K562 (cell line): Measurements from ENCODE around the gene DLAT. TPM values are rescaled to one million over a fixed set of nuclear protein-coding genes. Genes with fewer than 3 reads are reported as not detected.

ENCODE experiments used
- ATAC-seq: fragments of 200-7000 bp; cut with Tn5 transposase; 3 replicates; pipeline ENCODE4 v1.9.1; 2020; ENCODE audit warnings: moderate library complexity
- BruUV-seq: library from RNA; stranded (reverse); fragments of 400-500 nt; replicated peaks from 2 replicates; lab custom pipeline; 2021; lab: Mats Ljungman, UMichigan
- CTCF ChIA-PET: fragments of 300-600 bp; formaldehyde crosslinking; extraction: SDS; loops from one replicate; lab custom pipeline; 2021; ENCODE audit warnings: low intra/inter-chr PET ratio; lab: Yijun Ruan, JAX
- POLR2A ChIA-PET: fragments of 300-600, 350-650 bp; sonication (Branson Sonifier 250); formaldehyde crosslinking; extraction: SDS; loops from one replicate; lab custom pipeline; 2021; ENCODE audit warnings: antibody characterized with exemption, inconsistent platforms; lab: Yijun Ruan, JAX
- DNase-seq, 4 experiments: peaks; one replicate each; pipeline versions ENCODE4 v3.0.0 to v3.0.0-alpha.2; 2011 to 2018; ENCODE audit warnings: low spot score in 3 of 4, mixed read lengths in 3 of 4; ENCODE audit errors: extremely low read depth in 1 of 4
- FAIRE-seq: peaks from 2 replicates; lab custom pipeline; 2011; peaks lifted over from hg19 to GRCh38; lab: Jason Lieb, UNC
- H2AFZ ChIP-seq: 2 replicates; pipeline ENCODE4 v1.6.0; 2011; ENCODE audit warnings: low read depth, low read length, control low read depth, inconsistent platforms
- H3K27ac ChIP-seq: fragments of 200-600 bp; 3 replicates; pipeline ENCODE4 v1.8.0; 2011; ENCODE audit warnings: low read depth, mild to moderate bottlenecking, control low read depth, inconsistent platforms, low read length, moderate library complexity, mixed read lengths; ENCODE audit errors: extremely low read depth
- H3K27me3 ChIP-seq, 2 experiments: fragments of 300-600 bp in 1 of 2; 2 replicates in 1 of 2; 3 replicates in 1 of 2; pipeline versions ENCODE4 v1.6.0 to v1.8.0; 2011; ENCODE audit warnings: inconsistent platforms in 2 of 2, low read length in 2 of 2, mild to moderate bottlenecking in 1 of 2, mixed read lengths in 1 of 2, moderate library complexity in 1 of 2; ENCODE audit not compliant: control insufficient read depth in 2 of 2, insufficient read depth in 2 of 2
- H3K36me3 ChIP-seq: fragments of 300-600 bp; 3 replicates; pipeline ENCODE4 v1.8.0; 2011; ENCODE audit warnings: mild to moderate bottlenecking, low read length, inconsistent platforms; ENCODE audit not compliant: control insufficient read depth, insufficient read depth
- H3K4me1 ChIP-seq, 2 experiments: fragments of 200-600 bp in 1 of 2; replicated peaks in 1 of 2; 2 replicates in 1 of 2; 3 replicates in 1 of 2; pipeline versions ENCODE4 v1.5.1 to v1.8.0; 2011; ENCODE audit warnings: inconsistent platforms in 2 of 2, low read length in 2 of 2, mild to moderate bottlenecking in 1 of 2, mixed read lengths in 1 of 2, moderate library complexity in 1 of 2; ENCODE audit not compliant: control insufficient read depth in 2 of 2, insufficient read depth in 2 of 2
- H3K4me2 ChIP-seq: 2 replicates; pipeline ENCODE4 v1.6.1; 2011; ENCODE audit warnings: low read length, control low read depth, inconsistent platforms, mixed read lengths; ENCODE audit not compliant: insufficient read depth
- H3K4me3 ChIP-seq: fragments of 200-600 bp; sonication (generic), shearing (Covaris generic); 2 replicates; pipeline ENCODE4 v1.5.1; 2016; ENCODE audit warnings: control low read depth, inconsistent platforms
- H3K79me2 ChIP-seq: fragments of 200-600 bp; 3 replicates; pipeline ENCODE4 v1.8.0; 2011; ENCODE audit warnings: low read length, inconsistent platforms; ENCODE audit not compliant: control insufficient read depth, insufficient read depth
- H3K9ac ChIP-seq, 2 experiments: 2 replicates each; pipeline versions ENCODE4 v1.6.0 to v1.6.1; 2011; ENCODE audit warnings: low read depth in 2 of 2, low read length in 2 of 2, control low read depth in 1 of 2, inconsistent platforms in 1 of 2, mild to moderate bottlenecking in 1 of 2, mixed read lengths in 1 of 2; ENCODE audit not compliant: insufficient read depth in 1 of 2
- H3K9me1 ChIP-seq: one replicate; pipeline ENCODE4 v1.6.0; 2011; ENCODE audit warnings: inconsistent platforms, mild to moderate bottlenecking, low read length, moderate library complexity; ENCODE audit not compliant: control insufficient read depth, insufficient read depth
- H3K9me3 ChIP-seq: replicated peaks from 2 replicates; pipeline ENCODE4 v1.5.1; 2011; ENCODE audit warnings: low read depth, low read length, inconsistent platforms; ENCODE audit not compliant: control insufficient read depth, insufficient read depth
- H4K20me1 ChIP-seq: replicated peaks from 2 replicates; pipeline ENCODE4 v1.6.1; 2011; ENCODE audit warnings: low read length, inconsistent platforms, mixed read lengths; ENCODE audit not compliant: control insufficient read depth, insufficient read depth
- C11orf30 ChIP-seq: fragments of 450-650 bp; IDR thresholded peaks from 2 replicates; pipeline ENCODE4 v1.6.1; 2016; ENCODE audit warnings: low read depth, mild to moderate bottlenecking
- EWSR1 ChIP-seq: fragments of 450-650 bp; IDR thresholded peaks from 2 replicates; pipeline ENCODE4 v1.6.1; 2018; ENCODE audit warnings: borderline replicate concordance, mild to moderate bottlenecking, low read depth, moderate library complexity; ENCODE audit not compliant: partially characterized antibody
- MTA2 ChIP-seq: fragments of 450-650 bp; IDR thresholded peaks from 2 replicates; pipeline ENCODE4 v1.6.1; 2016; ENCODE audit warnings: low read depth
- PTRF ChIP-seq: fragments of 450-650 bp; IDR thresholded peaks from 2 replicates; pipeline ENCODE4 v1.6.1; 2016; ENCODE audit warnings: mild to moderate bottlenecking, missing genetic modification characterization, missing compliant biosample characterization
- SIX5 ChIP-seq, 2 experiments: IDR thresholded peaks; 2 replicates each; pipeline ENCODE4 v1.6.1; 2011; ENCODE audit warnings: low read length in 2 of 2, borderline replicate concordance in 1 of 2, low read depth in 1 of 2, mild to moderate bottlenecking in 1 of 2, moderate library complexity in 1 of 2; ENCODE audit not compliant: insufficient read depth in 1 of 2
- SNRNP70 ChIP-seq: fragments of 200-400 bp; formaldehyde crosslinking; optimal IDR thresholded peaks from 2 replicates; pipeline ENCODE3; 2017; ENCODE audit warnings: low read depth, low read length
- TBL1XR1 ChIP-seq, 2 experiments: IDR thresholded peaks; 2 replicates each; pipeline ENCODE4 v1.6.1; 2012; ENCODE audit warnings: improper control_type of control experiment in 2 of 2, low read length in 2 of 2, mild to moderate bottlenecking in 1 of 2
- TEAD2 ChIP-seq: fragments of 450-650 bp; IDR thresholded peaks from 2 replicates; pipeline ENCODE4 v1.6.1; 2016; ENCODE audit warnings: missing genetic modification characterization, control low read depth, missing compliant biosample characterization
- ZNF316 ChIP-seq: fragments of 450-650 bp; IDR thresholded peaks from 2 replicates; pipeline ENCODE4 v1.6.1; 2016
- WGBS: fragments of 100-300 bp; shearing (Covaris generic); methylation state at CpG from one replicate; pipeline ENCODE4 v1.1.6; 2016; ENCODE audit warnings: low coverage, mixed read lengths; ENCODE audit not compliant: insufficient coverage; ENCODE audit errors: missing lambda C conversion rate; 5-methylcytosine and 5-hydroxymethylcytosine counted together
- in situ Hi-C: fragments of 300-500 bp; cut with MboI; formaldehyde crosslinking; loops from 4 replicates; pipeline ENCODE4 v1.15.0; 2018; ENCODE audit warnings: inconsistent platforms, mixed read lengths
- intact Hi-C: fragments of 100-400 bp; cut with micrococcal nuclease; formaldehyde crosslinking; loops from 2 replicates; pipeline ENCODE4 v1.14.2; 2022
- polyA plus RNA-seq, 8 experiments: library from polyadenylated mRNA; depleted of rRNA in 4 of 8; stranded (reverse) in 5 of 8; unstranded in 3 of 8; fragments of >200 nt; fragmentation: Nextera tagmentation in 2 of 8; fragmentation: Illumina TruSeq in 1 of 8; extraction: Ambion mirVana in 2 of 8; extraction: Trizol in 1 of 8; gene quantifications; 2 replicates each; pipeline versions ENCODE4 v1.2.1 to v1.2.3, GENCODE V29; 2011 to 2014; ENCODE audit warnings: inconsistent platforms in 1 of 8, missing spikeins in 1 of 8
- total RNA-seq, 7 experiments: library from RNA; depleted of rRNA in 6 of 7; stranded (reverse); fragments of >200 nt in 6 of 7; fragmentation: Illumina TruSeq in 2 of 7; extraction: Trizol in 2 of 7; gene quantifications; 2 replicates each; pipeline versions ENCODE4 v1.2.1 to v1.2.3, GENCODE V29; 2011 to 2021; ENCODE audit warnings: low replicate concordance in 1 of 7

Gene DLAT
- total and polyA plus RNA-seq, 9 of the 15 experiments (the other 6 are each of a cell fraction or from before 2014, with no cell fraction given) = 41.7 to 152 (median 105) TPM

DNA sequence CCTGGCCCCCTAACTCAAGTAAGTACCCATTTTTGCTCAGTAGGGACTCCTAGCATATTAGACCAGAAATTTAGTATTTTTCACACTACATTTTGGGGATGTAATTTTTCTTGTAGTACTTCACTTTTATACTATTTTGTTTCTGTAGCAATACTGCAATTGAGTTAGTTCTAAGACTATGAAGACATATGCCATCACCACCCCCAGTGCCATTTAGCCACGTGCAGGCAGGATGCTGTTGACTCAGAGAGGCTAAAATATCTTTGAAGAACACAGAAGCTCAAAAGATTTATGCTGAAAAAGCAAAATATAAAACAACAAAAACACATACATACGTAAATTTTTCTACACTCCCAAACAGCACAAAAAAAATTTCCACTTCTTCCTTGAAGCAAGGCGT, 29.1 kb upstream of the DLAT start:
- Histone ChIP-seq H3K27me3 (no peaks in the 10 kb centered on the region), H2AFZ (no peak overlapping the region), H3K79me2 (no peaks in the 10 kb centered on the region), H3K9me1 (no peaks in the 10 kb centered on the region), H3K4me1 (no peaks in the 10 kb centered on the region), H3K4me2 (no peak overlapping the region), H3K36me3 (peaks cover 33% of the 10 kb centered on the region; the same call in 1 of the 3 replicates), H4K20me1 (no peaks in the 10 kb centered on the region), H3K9me3 (no peaks in the 10 kb centered on the region), H3K27ac (no peak overlapping the region), H3K4me3 (no peak overlapping the region), H3K9ac (no peak overlapping the region)
- FAIRE-seq (no peak), ATAC-seq (no peak), DNase-seq (no peak)
- TF ChIP-seq SIX5 (IDR thresholded peaks at IDR 0.05; ENCODE audit: borderline replicate concordance in 1 of 2, insufficient read depth in 1 of 2, low read depth in 1 of 2, low read length in 2 of 2) = no peak
- no peak for TF ChIP-seq SNRNP70
- TF ChIP-seq EWSR1 = no peak
- no peak for TF ChIP-seq TEAD2 (tag)
- TF ChIP-seq MTA2 = no peak
- no peak for TF ChIP-seq PTRF
- no peak for TF ChIP-seq TBL1XR1 (IDR thresholded peaks at IDR 0.05; ENCODE audit: low read length in 2 of 2)
- peak; percentile 39; the same call in 1 of the 2 replicates for TF ChIP-seq C11orf30
- peak; percentile 71 for TF ChIP-seq ZNF316
- intact Hi-C loops = loop anchor here (1.0 kb wide), 1 partner anchor 117 kb away; the partner anchor contains the start of genes CFAP68 and FDXACB1
- in situ Hi-C loops = no loop called here
- 83% methylated on average over 3 of the region's 3 CpGs for WGBS
- CTCF ChIA-PET = interaction anchor here (1.3 to 2.1 kb wide), 2 partner anchors 117 to 395 kb away, joined by 3 to 5 read pairs; partner anchors contain the start of genes CFAP68 and FDXACB1
- POLR2A ChIA-PET = interaction anchor here (1.3 kb wide), 1 partner anchor 16 kb away, joined by 3 read pairs; no protein-coding TSS in a partner anchor
- BruUV-seq = no TSS peak
